Keratinocyte (primary cell): Measurements from ENCODE around the gene MAOA.

Source experiments
- CTCF ChIP-seq, 3 experiments: IDR thresholded peaks in 1 of 3; conservative IDR thresholded peaks in 1 of 3; optimal IDR thresholded peaks in 1 of 3; 2 replicates in 2 of 3; 3 replicates in 1 of 3; pipeline versions ENCODE3 to v1.5.1; 2011; ENCODE audit warnings: low read length in 3 of 3, mild to moderate bottlenecking in 3 of 3, moderate library complexity in 2 of 3, control low read depth in 1 of 3, inconsistent platforms in 1 of 3; ENCODE audit not compliant: insufficient read depth in 2 of 3; ENCODE audit errors: extremely low read depth in 1 of 3
- EZH2 ChIP-seq: IDR thresholded peaks from one replicate; pipeline ENCODE4 v1.6.1; 2012; ENCODE audit warnings: inconsistent platforms, mild to moderate bottlenecking, low read length, moderate library complexity

- TF ChIP-seq CTCF (optimal IDR thresholded peaks at IDR 0.05 in 1 of 3, IDR thresholded peaks at IDR 0.05 in 1 of 3, conservative IDR thresholded peaks at IDR 0.05 in 1 of 3; ENCODE audit: extremely low read depth in 1 of 3, insufficient read depth in 2 of 3, low read length in 3 of 3) (no peak), EZH2 (no peak)
These were observed 71.9 kb downstream of the MAOA start for GRCh38 chrX:43728002-43728401.
